Measurements from ENCODE around the gene LRRC46.
A peak's percentile ranks its signal among the peaks of the same experiment; 100 is the strongest.

Gene LRRC46

GRCh38 chr17:47852113-47852949, 20.9 kb downstream of the LRRC46 start:
- H3K4me1 ChIP-seq (ENCODE audit: low read length): 0 out of 2 replicates have a peak, but pooled peaks cover under 1% of the 10 kb centered on the region
- no peak overlapping the region for H3K9ac ChIP-seq (ENCODE audit: low read length)
- H3K9me3 ChIP-seq (replicated peaks; ENCODE audit: insufficient read depth, low read length): no peaks in the 10 kb centered on the region
- no peak for DNase-seq
- H3K4me3 ChIP-seq (ENCODE audit: low read length): no peak overlapping the region
- H3K79me2 ChIP-seq (ENCODE audit: low read length): no peaks in the 10 kb centered on the region
- no peak for TF ChIP-seq CTCF (IDR thresholded peaks at IDR 0.05; ENCODE audit: low read length)
- 0 out of 2 replicates have a peak, but pooled peaks have one; percentile 3 for TF ChIP-seq EZH2phosphoT487 (IDR thresholded peaks at IDR 0.05; ENCODE audit: low read length)
- TF ChIP-seq EZH2 (optimal IDR thresholded peaks at IDR 0.05; ENCODE audit: low read depth, low read length): no peak
- H3F3A ChIP-seq (ENCODE audit: insufficient read depth, low read length): no peaks in the 10 kb centered on the region
- no peaks in the 10 kb centered on the region for H3K36me3 ChIP-seq (replicated peaks; ENCODE audit: insufficient read depth, low read length)
- no peaks in the 10 kb centered on the region for H4K20me1 ChIP-seq (ENCODE audit: insufficient read depth, low read length)
- H3K9me2 ChIP-seq (replicated peaks; ENCODE audit: insufficient read depth, low read length): no peaks in the 10 kb centered on the region
- H3K27ac ChIP-seq (ENCODE audit: low read length): no peak overlapping the region
- peaks cover 96% of the 10 kb centered on the region for H3K27me3 ChIP-seq (replicated peaks; ENCODE audit: insufficient read depth, low read length)
- no peak overlapping the region for H3K4me2 ChIP-seq (ENCODE audit: low read depth, low read length)
- no peak overlapping the region for H2AFZ ChIP-seq (ENCODE audit: low read length)

DNA sequence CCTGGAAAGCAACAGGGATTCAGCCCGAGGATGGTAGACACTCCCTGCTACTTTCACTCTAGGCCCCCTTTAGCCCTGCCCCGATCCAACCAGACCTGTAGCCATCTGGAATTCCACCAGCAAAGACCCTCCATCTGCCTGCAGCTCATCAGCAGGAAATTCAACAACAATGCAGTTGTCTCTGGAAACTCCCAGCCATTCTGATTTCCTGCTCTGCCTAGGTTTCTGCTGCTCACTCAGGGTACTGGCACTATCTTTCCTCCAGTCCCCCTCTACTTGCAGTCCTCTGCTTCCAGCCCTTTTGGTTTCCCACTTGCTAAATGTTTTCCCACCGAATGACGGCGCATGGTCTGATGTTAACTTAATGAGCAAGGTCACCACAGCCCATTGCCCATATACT, 22.1 kb downstream of the LRRC46 start:
- Histone ChIP-seq H3K9me2 (replicated peaks; ENCODE audit: insufficient read depth, low read length) (no peaks in the 10 kb centered on the region), H3K4me2 (ENCODE audit: low read depth, low read length) (no peak overlapping the region), H3K9me3 (replicated peaks; ENCODE audit: insufficient read depth, low read length) (no peaks in the 10 kb centered on the region), H3K9ac (ENCODE audit: low read length) (no peak overlapping the region), H3K27me3 (replicated peaks; ENCODE audit: insufficient read depth, low read length) (peaks cover 96% of the 10 kb centered on the region), H3K4me1 (ENCODE audit: low read length) (no peaks in the 10 kb centered on the region), H3K36me3 (replicated peaks; ENCODE audit: insufficient read depth, low read length) (no peaks in the 10 kb centered on the region), H4K20me1 (ENCODE audit: insufficient read depth, low read length) (no peaks in the 10 kb centered on the region), H3K4me3 (ENCODE audit: low read length) (no peak overlapping the region), H3K79me2 (ENCODE audit: low read length) (no peaks in the 10 kb centered on the region), H2AFZ (ENCODE audit: low read length) (no peak overlapping the region), H3K27ac (ENCODE audit: low read length) (no peak overlapping the region), H3F3A (ENCODE audit: insufficient read depth, low read length) (no peaks in the 10 kb centered on the region)
- DNase-seq: no peak
- TF ChIP-seq EZH2 (optimal IDR thresholded peaks at IDR 0.05; ENCODE audit: low read depth, low read length): no peak
- TF ChIP-seq EZH2phosphoT487 (IDR thresholded peaks at IDR 0.05; ENCODE audit: low read length): no peak
- TF ChIP-seq CTCF (IDR thresholded peaks at IDR 0.05; ENCODE audit: low read length): no peak

- H3K9me3 ChIP-seq (replicated peaks; ENCODE audit: insufficient read depth, low read length): no peaks in the 10 kb centered on the region
- H3K4me1 ChIP-seq (ENCODE audit: low read length): no peaks in the 10 kb centered on the region
- no peaks in the 10 kb centered on the region for H3K9me2 ChIP-seq (replicated peaks; ENCODE audit: insufficient read depth, low read length)
- no peak for DNase-seq
- H3K36me3 ChIP-seq (replicated peaks; ENCODE audit: insufficient read depth, low read length): no peaks in the 10 kb centered on the region
- peaks cover 94% of the 10 kb centered on the region for H3K27me3 ChIP-seq (replicated peaks; ENCODE audit: insufficient read depth, low read length)
- no peak overlapping the region for H2AFZ ChIP-seq (ENCODE audit: low read length)
- no peaks in the 10 kb centered on the region for H3K79me2 ChIP-seq (ENCODE audit: low read length)
- H3K4me2 ChIP-seq (ENCODE audit: low read depth, low read length): no peak overlapping the region
- H3F3A ChIP-seq (ENCODE audit: insufficient read depth, low read length): no peaks in the 10 kb centered on the region
- no peaks in the 10 kb centered on the region for H4K20me1 ChIP-seq (ENCODE audit: insufficient read depth, low read length)
- TF ChIP-seq EZH2 (optimal IDR thresholded peaks at IDR 0.05; ENCODE audit: low read depth, low read length) (no peak), CTCF (IDR thresholded peaks at IDR 0.05; ENCODE audit: low read length) (no peak), EZH2phosphoT487 (IDR thresholded peaks at IDR 0.05; ENCODE audit: low read length) (no peak)
- no peak overlapping the region for H3K27ac ChIP-seq (ENCODE audit: low read length)
- H3K4me3 ChIP-seq (ENCODE audit: low read length): no peak overlapping the region
- no peak overlapping the region for H3K9ac ChIP-seq (ENCODE audit: low read length)
These were observed 24.3 kb downstream of the LRRC46 start for GRCh38 chr17:47855737-47856136.

All from MM.1S (cell line).